ENCODE data around the gene TTC29. TPM values are rescaled to one million over a fixed set of nuclear protein-coding genes. Genes with fewer than 3 reads are reported as not detected.

The TTC29 gene
- polyA plus RNA-seq, 2 of the 4 experiments (the other 2 are of a cell fraction): not detected

DNA sequence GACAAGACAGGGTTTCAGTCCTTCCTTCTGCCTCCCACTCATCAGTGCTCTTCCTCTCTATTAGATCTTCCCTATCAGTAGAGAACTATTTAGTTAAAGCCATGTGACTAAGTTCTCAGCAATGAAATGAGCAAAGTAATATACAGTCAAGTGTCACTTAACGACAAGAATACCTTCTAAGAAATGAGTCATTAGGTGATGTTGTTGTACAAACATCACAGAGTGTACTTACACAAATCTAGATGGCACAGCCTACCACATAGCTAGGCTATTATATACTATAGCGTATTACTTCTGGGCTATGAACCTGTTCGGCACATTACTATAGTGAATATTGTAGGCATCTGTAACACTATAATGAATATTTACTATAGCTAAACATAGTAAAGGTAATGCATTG is 235.7 kb downstream of the TTC29 start:
- no peak for DNase-seq (ENCODE audit: low read depth in 1 of 2, low spot score in 1 of 2)
- CTCF ChIA-PET: no interaction called here
- no peak for TF ChIP-seq EP300 (IDR thresholded peaks at IDR 0.05)
- TF ChIP-seq FOSL2 (IDR thresholded peaks at IDR 0.05): no peak
- TF ChIP-seq FOSL2 (CRISPR knock-in tag; IDR thresholded peaks at IDR 0.05): no peak
- TF ChIP-seq, protein P1, sequence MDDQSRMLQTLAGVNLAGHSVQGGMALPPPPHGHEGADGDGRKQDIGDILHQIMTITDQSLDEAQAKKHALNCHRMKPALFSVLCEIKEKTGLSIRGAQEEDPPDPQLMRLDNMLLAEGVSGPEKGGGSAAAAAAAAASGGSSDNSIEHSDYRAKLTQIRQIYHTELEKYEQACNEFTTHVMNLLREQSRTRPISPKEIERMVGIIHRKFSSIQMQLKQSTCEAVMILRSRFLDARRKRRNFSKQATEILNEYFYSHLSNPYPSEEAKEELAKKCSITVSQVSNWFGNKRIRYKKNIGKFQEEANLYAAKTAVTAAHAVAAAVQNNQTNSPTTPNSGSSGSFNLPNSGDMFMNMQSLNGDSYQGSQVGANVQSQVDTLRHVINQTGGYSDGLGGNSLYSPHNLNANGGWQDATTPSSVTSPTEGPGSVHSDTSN (IDR thresholded peaks at IDR 0.05): no peak
- TF ChIP-seq ZC3H11A (IDR thresholded peaks at IDR 0.05): no peak
- TF ChIP-seq HOXB5 (CRISPR knock-in tag; IDR thresholded peaks at IDR 0.05): no peak
- no peak for TF ChIP-seq CBX2 (IDR thresholded peaks at IDR 0.05; ENCODE audit: borderline replicate concordance, low read depth)
- no peak for TF ChIP-seq CEBPB (IDR thresholded peaks at IDR 0.05)
- TF ChIP-seq SMC3 (IDR thresholded peaks at IDR 0.05): no peak
- TF ChIP-seq SREBF2 (IDR thresholded peaks at IDR 0.05): no peak
- TF ChIP-seq, protein P2, sequence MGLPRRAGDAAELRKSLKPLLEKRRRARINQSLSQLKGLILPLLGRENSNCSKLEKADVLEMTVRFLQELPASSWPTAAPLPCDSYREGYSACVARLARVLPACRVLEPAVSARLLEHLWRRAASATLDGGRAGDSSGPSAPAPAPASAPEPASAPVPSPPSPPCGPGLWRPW (IDR thresholded peaks at IDR 0.05): no peak
- TF ChIP-seq KDM1A (IDR thresholded peaks at IDR 0.05; ENCODE audit: low read depth): no peak
- no peak for TF ChIP-seq EHF (CRISPR knock-in tag; IDR thresholded peaks at IDR 0.05)
- TF ChIP-seq, protein P3, sequence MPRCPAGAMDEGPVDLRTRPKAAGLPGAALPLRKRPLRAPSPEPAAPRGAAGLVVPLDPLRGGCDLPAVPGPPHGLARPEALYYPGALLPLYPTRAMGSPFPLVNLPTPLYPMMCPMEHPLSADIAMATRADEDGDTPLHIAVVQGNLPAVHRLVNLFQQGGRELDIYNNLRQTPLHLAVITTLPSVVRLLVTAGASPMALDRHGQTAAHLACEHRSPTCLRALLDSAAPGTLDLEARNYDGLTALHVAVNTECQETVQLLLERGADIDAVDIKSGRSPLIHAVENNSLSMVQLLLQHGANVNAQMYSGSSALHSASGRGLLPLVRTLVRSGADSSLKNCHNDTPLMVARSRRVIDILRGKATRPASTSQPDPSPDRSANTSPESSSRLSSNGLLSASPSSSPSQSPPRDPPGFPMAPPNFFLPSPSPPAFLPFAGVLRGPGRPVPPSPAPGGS (IDR thresholded peaks at IDR 0.05): no peak
- TF ChIP-seq EHMT2 (IDR thresholded peaks at IDR 0.05; ENCODE audit: low read depth): no peak
- TF ChIP-seq CHD2 (IDR thresholded peaks at IDR 0.05; ENCODE audit: low read length, partially characterized antibody): no peak
- no peak for TF ChIP-seq JUNB (IDR thresholded peaks at IDR 0.05)
- no peak for TF ChIP-seq ZSCAN20 (CRISPR knock-in tag; IDR thresholded peaks at IDR 0.05)
- no peaks in the 10 kb centered on the region for H3K4me1 ChIP-seq
- no peaks in the 10 kb centered on the region for H3K9me3 ChIP-seq
- POLR2A ChIA-PET: no interaction called here
- no peak overlapping the region for H3K27ac ChIP-seq
- H3K4me3 ChIP-seq: no peak overlapping the region
- no peak for FAIRE-seq
- H3K4me2 ChIP-seq: no peak overlapping the region
- no peak for ATAC-seq
- 23% methylated on average over 3 of the region's 3 CpGs for WGBS (ENCODE audit: missing lambda C conversion rate)

DNA sequence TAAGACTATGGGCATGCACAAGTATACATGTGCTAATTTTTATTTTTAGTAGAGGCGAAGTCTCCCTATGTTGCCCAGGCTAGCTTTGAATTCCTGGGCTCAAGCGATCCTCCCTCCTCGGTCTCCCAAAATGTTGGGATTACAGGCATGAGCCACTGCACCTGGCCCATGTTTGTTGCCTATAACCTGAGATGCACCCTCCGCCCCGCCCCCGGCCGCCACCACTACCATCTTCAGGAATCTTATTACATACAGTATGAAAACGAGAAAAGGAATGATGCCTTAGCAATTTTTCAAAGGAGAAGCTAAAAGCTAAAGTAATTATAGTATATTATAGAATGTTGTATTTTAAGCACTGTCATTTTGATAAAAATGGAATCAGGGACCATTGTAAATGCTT is 245.8 kb downstream of the TTC29 start:
- TF ChIP-seq PHF8 (IDR thresholded peaks at IDR 0.05; ENCODE audit: borderline replicate concordance, low read depth) (no peak), CBX8 (IDR thresholded peaks at IDR 0.05) (no peak), JUNB (IDR thresholded peaks at IDR 0.05) (no peak), EHF (CRISPR knock-in tag; IDR thresholded peaks at IDR 0.05) (no peak), TFCP2L1 (CRISPR knock-in tag; IDR thresholded peaks at IDR 0.05) (no peak), RCOR1 (IDR thresholded peaks at IDR 0.05; ENCODE audit: low read depth, low read length) (no peak), NPAS2 (CRISPR knock-in tag; IDR thresholded peaks at IDR 0.05; ENCODE audit: borderline replicate concordance) (no peak), KDM1A (IDR thresholded peaks at IDR 0.05; ENCODE audit: low read depth) (no peak), MAZ (IDR thresholded peaks at IDR 0.05; ENCODE audit: borderline replicate concordance, low read depth, low read length) (no peak)
- TF ChIP-seq, protein P3 (IDR thresholded peaks at IDR 0.05): no peak
- TF ChIP-seq, protein P4, sequence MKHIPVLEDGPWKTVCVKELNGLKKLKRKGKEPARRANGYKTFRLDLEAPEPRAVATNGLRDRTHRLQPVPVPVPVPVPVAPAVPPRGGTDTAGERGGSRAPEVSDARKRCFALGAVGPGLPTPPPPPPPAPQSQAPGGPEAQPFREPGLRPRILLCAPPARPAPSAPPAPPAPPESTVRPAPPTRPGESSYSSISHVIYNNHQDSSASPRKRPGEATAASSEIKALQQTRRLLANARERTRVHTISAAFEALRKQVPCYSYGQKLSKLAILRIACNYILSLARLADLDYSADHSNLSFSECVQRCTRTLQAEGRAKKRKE (CRISPR knock-in tag; IDR thresholded peaks at IDR 0.05; ENCODE audit: low read depth): no peak
- TF ChIP-seq, protein P5, sequence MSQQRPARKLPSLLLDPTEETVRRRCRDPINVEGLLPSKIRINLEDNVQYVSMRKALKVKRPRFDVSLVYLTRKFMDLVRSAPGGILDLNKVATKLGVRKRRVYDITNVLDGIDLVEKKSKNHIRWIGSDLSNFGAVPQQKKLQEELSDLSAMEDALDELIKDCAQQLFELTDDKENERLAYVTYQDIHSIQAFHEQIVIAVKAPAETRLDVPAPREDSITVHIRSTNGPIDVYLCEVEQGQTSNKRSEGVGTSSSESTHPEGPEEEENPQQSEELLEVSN (IDR thresholded peaks at IDR 0.05; ENCODE audit: borderline replicate concordance, low read depth): no peak
- H3K4me1 ChIP-seq: no peaks in the 10 kb centered on the region
- POLR2A ChIA-PET: no interaction called here
- H3K4me3 ChIP-seq: no peak overlapping the region
- CTCF ChIA-PET: no interaction called here
- DNase-seq (ENCODE audit: low read depth in 1 of 2, low spot score in 1 of 2) (no peak), ATAC-seq (no peak), FAIRE-seq (no peak)
- H3K9me3 ChIP-seq: no peaks in the 10 kb centered on the region
- no peak overlapping the region for H3K27ac ChIP-seq
- 30% methylated on average over 6 of the region's 8 CpGs for WGBS (ENCODE audit: missing lambda C conversion rate)
- H3K4me2 ChIP-seq: no peak overlapping the region
